ENCODE measurements around the gene FRMPD4.

- TF ChIP-seq GATA2 (IDR thresholded peaks at IDR 0.05; ENCODE audit: low read depth, low read length) (no peak), GATA3 (IDR thresholded peaks at IDR 0.05; ENCODE audit: low read depth, low read length) (no peak)
Measured at GRCh38 chrX:12322031-12322430, 183.8 kb downstream of the FRMPD4 start.

Data from SH-SY5Y (cell line).